Activated CD4-positive, alpha-beta T cell treated with anti-CD3 and anti-CD28 coated beads for 36 hours (primary cell): ENCODE measurements around the gene LRRC43. TPM values are rescaled to one million over a fixed set of nuclear protein-coding genes. Genes with fewer than 3 reads are reported as not detected.
"Not testable (repeated sequence)": the region's sequence is repeated elsewhere in the genome, so short reads cannot be mapped to it uniquely, and the experiment has no call there.

Experiments used
- ATAC-seq: fragments of 200-7000 bp; cut with Tn5 transposase; one replicate; pipeline ENCODE4 v1.10.0; 2021; ENCODE audit warnings: mild to moderate bottlenecking, moderate library complexity
- CTCF ChIA-PET: fragments of 350-600 bp; sonication (Branson Sonifier 250); formaldehyde crosslinking; loops from one replicate; lab custom pipeline; 2021; ENCODE audit warnings: antibody characterized with exemption; lab: Charles Lee
- POLR2A ChIA-PET: fragments of 350-600 bp; sonication (Branson Sonifier 250); formaldehyde crosslinking; loops from one replicate; lab custom pipeline; 2021; ENCODE audit warnings: antibody characterized with exemption, inconsistent platforms; lab: Charles Lee
- DNase-seq: peaks from one replicate; pipeline ENCODE4 v3.0.0-alpha.2; 2020
- H3K27ac Mint-ChIP-seq: one replicate; pipeline ENCODE4 v1.8.0; 2021; ENCODE audit warnings: mixed read lengths
- H3K27me3 Mint-ChIP-seq: one replicate; pipeline ENCODE4 v1.8.0; 2021; ENCODE audit warnings: mixed read lengths
- H3K36me3 Mint-ChIP-seq: one replicate; pipeline ENCODE4 v1.8.0; 2021; ENCODE audit warnings: low read depth, mixed read lengths
- H3K4me1 Mint-ChIP-seq: one replicate; pipeline ENCODE4 v1.8.0; 2021; ENCODE audit warnings: mixed read lengths
- H3K4me3 Mint-ChIP-seq: one replicate; pipeline ENCODE4 v1.8.0; 2021; ENCODE audit warnings: mild to moderate bottlenecking, moderate library complexity, mixed read lengths
- H3K9me3 Mint-ChIP-seq: one replicate; pipeline ENCODE4 v1.8.0; 2021; ENCODE audit warnings: low read depth, mixed read lengths
- intact Hi-C, 2 experiments: fragments of 100-400 bp; cut with DNase I in 1 of 2; cut with micrococcal nuclease in 1 of 2; formaldehyde crosslinking; loops; one replicate each; pipeline versions ENCODE4 v1.14.2 to v1.15.1; 2022 to 2024; cut with DNase I, micrococcal nuclease
- total RNA-seq, 2 experiments: library from RNA; stranded (reverse); gene quantifications; one replicate each; pipeline ENCODE4 v1.2.3, GENCODE V29; 2021

Gene LRRC43
- total RNA-seq, 2 experiments from 2014 or later: 0.37 TPM; not detected in 1

- DNase-seq, H3K27me3 Mint-ChIP-seq, H3K36me3 Mint-ChIP-seq, intact Hi-C loops, POLR2A ChIA-PET, ATAC-seq, H3K9me3 Mint-ChIP-seq, H3K27ac Mint-ChIP-seq, H3K4me3 Mint-ChIP-seq, H3K4me1 Mint-ChIP-seq: not testable (repeated sequence)
- CTCF ChIA-PET: interaction anchor here (0.6 kb wide), 1 partner anchor 842 kb away, joined by 4 read pairs; no protein-coding TSS in a partner anchor
Measured at GRCh38 chr12:122176473-122176872, 6.5 kb upstream of the LRRC43 start.

DNA sequence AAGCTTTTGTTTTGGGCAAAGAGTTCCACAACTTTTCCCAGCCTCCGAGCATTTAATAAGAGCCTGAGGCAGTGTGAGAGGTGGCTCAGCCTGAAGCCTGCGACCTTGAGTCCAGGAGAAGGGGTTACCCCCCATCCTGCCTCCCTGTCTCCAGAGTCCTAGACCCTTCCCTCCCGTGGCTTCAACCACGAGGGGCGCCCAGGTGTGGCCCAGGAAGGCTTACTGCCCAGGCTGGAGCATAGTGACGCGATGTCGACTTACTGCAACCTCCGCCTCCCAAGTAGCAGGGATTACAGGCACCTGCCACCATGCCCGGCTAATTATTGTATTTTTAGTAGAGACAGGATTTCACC, 641 bp downstream of the LRRC43 start:
- Mint-ChIP-seq H3K27me3 (peaks cover 11% of the 10 kb centered on the region), H3K4me3 (peak overlapping the region; percentile 45), H3K4me1 (peaks cover 3% of the 10 kb centered on the region), H3K27ac (no peak overlapping the region), H3K36me3 (no peaks in the 10 kb centered on the region), H3K9me3 (no peaks in the 10 kb centered on the region)
- intact Hi-C loops: no loop called here
- CTCF ChIA-PET: interaction anchor here (0.7 to 2.0 kb wide), 5 partner anchors 51 to 1533 kb away, joined by 3 to 7 read pairs (median 3); no protein-coding TSS in a partner anchor
- DNase-seq: no peak
- no peak for ATAC-seq
- POLR2A ChIA-PET: no interaction called here

DNA sequence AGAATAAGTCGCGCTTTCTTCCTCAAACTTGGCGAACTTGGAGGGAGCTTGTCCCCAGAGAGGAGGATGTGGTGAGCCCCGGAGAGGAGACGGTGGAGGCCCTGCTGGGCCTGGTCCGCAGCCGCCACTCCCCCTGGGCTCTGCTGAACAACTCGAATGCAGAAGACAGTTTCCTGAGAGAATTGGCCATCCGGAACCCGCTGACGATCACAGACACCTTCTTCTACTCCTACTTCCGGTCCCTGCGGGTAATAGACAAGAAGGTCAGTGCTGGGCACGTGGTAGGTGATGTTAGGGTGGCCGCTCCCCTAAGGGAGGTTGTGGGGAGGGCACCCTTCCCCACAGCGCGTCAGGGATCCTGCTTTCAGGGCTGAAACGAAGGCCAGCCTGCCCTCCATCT, 1.6 kb downstream of the LRRC43 start:
- H3K27me3 Mint-ChIP-seq: peaks cover 11% of the 10 kb centered on the region
- no peak overlapping the region for H3K27ac Mint-ChIP-seq
- no peak overlapping the region for H3K4me3 Mint-ChIP-seq
- DNase-seq (no peak), ATAC-seq (no peak)
- CTCF ChIA-PET: no interaction called here
- H3K9me3 Mint-ChIP-seq: no peaks in the 10 kb centered on the region
- intact Hi-C loops: no loop called here
- H3K4me1 Mint-ChIP-seq: peaks cover 3% of the 10 kb centered on the region
- POLR2A ChIA-PET: no interaction called here
- H3K36me3 Mint-ChIP-seq: no peaks in the 10 kb centered on the region

DNA sequence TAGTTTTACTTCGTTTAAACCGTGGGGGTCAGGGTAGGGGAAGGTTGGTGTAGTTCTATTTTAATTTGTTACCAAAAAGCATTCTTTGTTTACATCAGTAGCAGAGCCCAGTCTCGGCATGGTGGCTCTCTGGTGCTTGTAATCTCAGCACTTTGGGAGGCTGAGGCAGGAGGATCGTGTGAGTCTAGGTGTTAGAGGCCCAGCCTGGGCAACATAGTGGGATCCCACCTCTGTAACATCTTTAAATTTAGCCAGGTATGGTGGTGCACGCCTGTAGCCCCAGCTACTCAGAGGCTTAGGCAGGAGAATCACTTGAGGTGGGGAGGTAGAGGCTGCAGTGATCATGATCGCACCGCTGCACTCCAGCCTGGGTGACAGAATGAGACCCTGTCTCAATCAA, 2.2 kb downstream of the LRRC43 start:
- ChIA-PET POLR2A (no interaction called here), CTCF (no interaction called here)
- H3K27ac Mint-ChIP-seq: no peak overlapping the region
- H3K4me3 Mint-ChIP-seq: no peak overlapping the region
- H3K27me3 Mint-ChIP-seq: peaks cover 9% of the 10 kb centered on the region
- H3K36me3 Mint-ChIP-seq: no peaks in the 10 kb centered on the region
- ATAC-seq (no peak), DNase-seq (no peak)
- no peaks in the 10 kb centered on the region for H3K9me3 Mint-ChIP-seq
- intact Hi-C loops: no loop called here
- peaks cover 3% of the 10 kb centered on the region for H3K4me1 Mint-ChIP-seq

DNA sequence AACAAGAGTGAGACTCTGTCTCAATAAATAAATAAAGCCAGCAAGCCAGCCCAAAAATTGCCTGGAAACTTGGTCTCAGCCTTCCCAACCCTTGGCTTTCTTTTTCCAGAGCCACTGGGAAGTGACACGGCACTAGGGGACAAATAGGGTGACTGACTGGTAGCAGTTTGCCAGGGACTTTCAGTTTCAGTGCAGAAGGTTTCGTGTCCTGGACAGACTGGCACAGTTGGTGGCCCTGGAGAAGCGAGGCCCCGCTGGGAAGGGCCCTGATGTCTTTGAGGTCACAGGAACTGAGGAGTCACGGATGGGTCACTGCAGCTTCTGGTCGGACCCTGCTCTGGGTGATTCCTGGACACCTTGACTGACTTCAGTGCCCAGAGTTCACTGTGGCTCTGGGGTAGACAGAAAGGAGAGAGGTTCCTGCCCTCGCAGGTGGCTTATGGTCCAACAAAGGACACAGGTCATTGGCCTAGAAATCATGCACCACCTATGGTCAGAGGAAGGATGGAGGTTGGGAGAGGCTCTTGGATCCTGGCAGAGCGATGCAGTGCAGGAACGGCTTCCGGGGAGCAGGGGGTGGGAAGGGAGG, 2.7 kb downstream of the LRRC43 start:
- ATAC-seq: no peak
- intact Hi-C loops: no loop called here

GRCh38 chr12:122187466-122187865, 4.5 kb downstream of the LRRC43 start:
- Mint-ChIP-seq H3K27ac (no peak overlapping the region), H3K27me3 (peaks cover 7% of the 10 kb centered on the region), H3K9me3 (no peaks in the 10 kb centered on the region), H3K36me3 (no peaks in the 10 kb centered on the region), H3K4me3 (no peak overlapping the region), H3K4me1 (peaks cover 3% of the 10 kb centered on the region)
- intact Hi-C loops: no loop called here
- POLR2A ChIA-PET: no interaction called here
- DNase-seq (no peak), ATAC-seq (no peak)
- CTCF ChIA-PET: interaction anchor here (0.9 to 1.4 kb wide), 2 partner anchors 20 to 57 kb away, joined by 3 read pairs; no protein-coding TSS in a partner anchor

More for the DNA sequence above, 2.7 kb downstream of the LRRC43 start:
- POLR2A ChIA-PET: no interaction called here
- no peaks in the 10 kb centered on the region for H3K36me3 Mint-ChIP-seq
- no peak for DNase-seq
- H3K4me1 Mint-ChIP-seq: peaks cover 3% of the 10 kb centered on the region
- H3K4me3 Mint-ChIP-seq: no peak overlapping the region
- H3K27ac Mint-ChIP-seq: no peak overlapping the region
- no peaks in the 10 kb centered on the region for H3K9me3 Mint-ChIP-seq
- H3K27me3 Mint-ChIP-seq: peaks cover 9% of the 10 kb centered on the region
- CTCF ChIA-PET: interaction anchor here (1.1 kb wide), 1 partner anchor 131 kb away, joined by 3 read pairs; no protein-coding TSS in a partner anchor

GRCh38 chr12:122189626-122190475, 6.9 kb downstream of the LRRC43 start:
- POLR2A ChIA-PET: no interaction called here
- intact Hi-C loops: loop anchor here (2.0 to 10.0 kb wide), 4 partner anchors 33 to 275 kb away; partner anchors contain the start of gene CFAP251 (in 2 of the 2)
- no peaks in the 10 kb centered on the region for H3K4me1 Mint-ChIP-seq

GRCh38 chr12:122190842-122191668, 8.1 kb downstream of the LRRC43 start:
- POLR2A ChIA-PET: interaction anchor here (0.5 kb wide), 1 partner anchor 59 kb away, joined by 4 read pairs; no protein-coding TSS in a partner anchor
- no peaks in the 10 kb centered on the region for H3K4me1 Mint-ChIP-seq

More at GRCh38 chr12:122189626-122190475, 6.9 kb downstream of the LRRC43 start:
- CTCF ChIA-PET: interaction anchor here (0.6 to 2.5 kb wide), 8 partner anchors 8 to 272 kb away, joined by 3 to 11 read pairs (median 3); partner anchors contain the start of genes CFAP251 and LRRC43
- Mint-ChIP-seq H3K9me3 (peaks cover under 1% of the 10 kb centered on the region), H3K27me3 (peaks cover 2% of the 10 kb centered on the region), H3K36me3 (no peaks in the 10 kb centered on the region), H3K27ac (no peak overlapping the region), H3K4me3 (no peak overlapping the region)
- no peak for ATAC-seq
- DNase-seq: no peak

DNA sequence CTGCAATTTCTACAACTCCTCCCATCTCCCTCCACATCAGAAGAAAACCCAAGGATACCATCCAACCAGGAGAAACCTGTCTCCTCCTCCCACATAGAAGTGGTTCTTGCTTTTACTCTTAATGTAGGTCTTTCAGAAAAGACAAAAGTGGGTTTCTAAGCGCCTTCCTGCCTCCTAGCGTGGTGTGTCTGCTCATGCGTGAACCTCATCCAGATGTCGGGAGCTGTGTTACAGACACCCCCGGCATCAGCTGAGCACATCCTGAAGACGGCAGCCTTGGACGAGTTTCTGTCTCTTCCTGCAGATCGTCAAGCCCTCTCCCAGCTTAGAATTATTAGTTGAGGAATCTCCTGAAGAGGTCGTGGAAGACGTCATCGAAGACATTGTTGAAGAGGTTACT, 9.5 kb downstream of the LRRC43 start:
- peaks cover 2% of the 10 kb centered on the region for H3K4me1 Mint-ChIP-seq
- no peaks in the 10 kb centered on the region for H3K36me3 Mint-ChIP-seq
- peaks cover 3% of the 10 kb centered on the region for H3K9me3 Mint-ChIP-seq
- peaks cover 7% of the 10 kb centered on the region for H3K27me3 Mint-ChIP-seq
- DNase-seq: no peak
- ChIA-PET CTCF (interaction anchor here (0.8 to 2.5 kb wide), 6 partner anchors 12 to 150 kb away, joined by 3 to 11 read pairs (median 4); no protein-coding TSS in a partner anchor), POLR2A (interaction anchor here (0.7 kb wide), 1 partner anchor 1628 kb away, joined by 3 read pairs; no protein-coding TSS in a partner anchor)
- ATAC-seq: no peak
- H3K27ac Mint-ChIP-seq: no peak overlapping the region
- intact Hi-C loops: loop anchor here (5.0 to 10.0 kb wide), 3 partner anchors 35 to 278 kb away; partner anchors contain the start of gene CFAP251 (in 2 of the 2)
- no peak overlapping the region for H3K4me3 Mint-ChIP-seq

More at GRCh38 chr12:122190842-122191668, 8.1 kb downstream of the LRRC43 start:
- H3K4me3 Mint-ChIP-seq: no peak overlapping the region
- peaks cover 3% of the 10 kb centered on the region for H3K9me3 Mint-ChIP-seq
- CTCF ChIA-PET: interaction anchor here (0.5 to 2.5 kb wide), 15 partner anchors 9 to 273 kb away, joined by 3 to 11 read pairs (median 3); partner anchors contain the start of genes CFAP251 and LRRC43
- intact Hi-C loops: loop anchor here (1.0 to 10.0 kb wide), 7 partner anchors 31 to 276 kb away; partner anchors contain the start of gene CFAP251 (in 2 of the 2)
- no peak overlapping the region for H3K27ac Mint-ChIP-seq
- peaks cover 2% of the 10 kb centered on the region for H3K27me3 Mint-ChIP-seq
- DNase-seq (peak; percentile 86), ATAC-seq (peak; percentile 93)
- H3K36me3 Mint-ChIP-seq: no peaks in the 10 kb centered on the region

GRCh38 chr12:122194804-122195203, 11.9 kb downstream of the LRRC43 start:
- intact Hi-C loops: loop anchor here (5.0 to 10.0 kb wide), 3 partner anchors 38 to 280 kb away; partner anchors contain the start of gene CFAP251 (in 2 of the 2)
- H3K9me3 Mint-ChIP-seq: peaks cover 3% of the 10 kb centered on the region
- DNase-seq: no peak
- H3K4me1 Mint-ChIP-seq: peaks cover 8% of the 10 kb centered on the region
- no peaks in the 10 kb centered on the region for H3K36me3 Mint-ChIP-seq
- ATAC-seq: no peak
- H3K27me3 Mint-ChIP-seq: peaks cover 12% of the 10 kb centered on the region
- H3K27ac Mint-ChIP-seq: no peak overlapping the region
- ChIA-PET CTCF (interaction anchor here (0.5 to 1.2 kb wide), 3 partner anchors 70 to 340 kb away, joined by 3 read pairs; no protein-coding TSS in a partner anchor), POLR2A (no interaction called here)
- H3K4me3 Mint-ChIP-seq: no peak overlapping the region
